Brain microvascular endothelial cell (primary cell): ENCODE results near the gene GNRH2.

Experiments used
- DNase-seq: peaks from one replicate; pipeline ENCODE4 v3.0.0-alpha.2; 2020
- H3K27ac ChIP-seq: fragments of 250-450 bp; sonication (Bioruptor Pico); 2 replicates; pipeline ENCODE4 v1.5.1; 2020; ENCODE audit warnings: mild to moderate bottlenecking, moderate library complexity
- H3K27me3 ChIP-seq: fragments of 250-450 bp; sonication (Bioruptor Pico); replicated peaks from 2 replicates; pipeline ENCODE4 v1.5.1; 2020; ENCODE audit warnings: mild to moderate bottlenecking
- H3K36me3 ChIP-seq: fragments of 250-450 bp; sonication (Bioruptor Pico); replicated peaks from 2 replicates; pipeline ENCODE4 v1.5.1; 2020; ENCODE audit warnings: mild to moderate bottlenecking
- H3K4me3 ChIP-seq: 2 replicates; pipeline ENCODE4 v1.5.1; 2011; ENCODE audit warnings: low read depth, mild to moderate bottlenecking, control low read depth, low read length, moderate library complexity
- CTCF ChIP-seq: IDR thresholded peaks from 2 replicates; pipeline ENCODE4 v1.5.1; 2011; ENCODE audit warnings: low read depth, mild to moderate bottlenecking, moderate library complexity, low read length, control low read depth, inconsistent platforms; ENCODE audit errors: missing control alignments
- in situ Hi-C: cut with HindIII; loops from 2 replicates; pipeline ENCODE4 v1.10.0; 2017; ENCODE audit warnings: low sequenced_read_pairs, low pct_ligation_motif_present

GNRH2 gene

GRCh38 chr20:3090565-3090964 is 47.1 kb downstream of the GNRH2 start:
- peaks cover 2% of the 10 kb centered on the region for H3K27me3 ChIP-seq
- TF ChIP-seq CTCF = no peak
- in situ Hi-C loops = no loop called here
- H3K36me3 ChIP-seq = no peaks in the 10 kb centered on the region
- no peak for DNase-seq
- H3K4me3 ChIP-seq = no peak overlapping the region
- no peak overlapping the region for H3K27ac ChIP-seq

- peak overlapping the region; percentile 44 for H3K4me3 ChIP-seq
- DNase-seq = no peak
- in situ Hi-C loops = no loop called here
- peaks cover 2% of the 10 kb centered on the region for H3K27me3 ChIP-seq
- no peak overlapping the region for H3K27ac ChIP-seq
- no peak for TF ChIP-seq CTCF
- no peaks in the 10 kb centered on the region for H3K36me3 ChIP-seq
Measured at GRCh38 chr20:3092611-3093379, 49.4 kb downstream of the GNRH2 start.

- in situ Hi-C loops = no loop called here
- H3K27me3 ChIP-seq = peaks cover 2% of the 10 kb centered on the region
- no peaks in the 10 kb centered on the region for H3K36me3 ChIP-seq
- DNase-seq = no peak
- H3K27ac ChIP-seq = no peak overlapping the region
- H3K4me3 ChIP-seq = no peak overlapping the region
- no peak for TF ChIP-seq CTCF
Measured at GRCh38 chr20:3093861-3094361, 50.5 kb downstream of the GNRH2 start.

- H3K4me3 ChIP-seq = no peak overlapping the region
- H3K27me3 ChIP-seq = no peaks in the 10 kb centered on the region
- no peak for TF ChIP-seq CTCF
- DNase-seq = no peak
- in situ Hi-C loops = no loop called here
- no peaks in the 10 kb centered on the region for H3K36me3 ChIP-seq
- H3K27ac ChIP-seq = no peak overlapping the region
Measured at GRCh38 chr20:3094848-3095629, 51.6 kb downstream of the GNRH2 start.
